ENCODE results near the gene RASA3. TPM values are rescaled to one million over a fixed set of nuclear protein-coding genes. Genes with fewer than 3 reads are reported as not detected.
A peak's percentile ranks its signal among the peaks of the same experiment; 100 is the strongest.

RASA3 gene
- total and polyA plus RNA-seq, 2 of the 4 experiments (the other 2 are of a cell fraction) = 21.0 to 31.4 TPM

GRCh38 chr13:114013952-114014629 is 118.3 kb downstream of the RASA3 start:
- H3K23ac ChIP-seq (ENCODE audit: low read depth, low read length) = no peak overlapping the region
- H3K4ac ChIP-seq (ENCODE audit: low read depth, low read length) = no peak overlapping the region
- CTCF ChIA-PET = no interaction called here
- H3K4me1 ChIP-seq (ENCODE audit: control insufficient read depth, insufficient read depth, low read length) = no peaks in the 10 kb centered on the region
- no peak overlapping the region for H3K4me3 ChIP-seq (ENCODE audit: insufficient read depth, low read depth, low read length)
- intact Hi-C loops (cut with micrococcal nuclease) (no loop called here), in situ Hi-C loops (cut with MboI; ENCODE audit: low sequenced_read_pairs) (no loop called here), dilution Hi-C loops (cut with HindIII; ENCODE audit: low sequenced_read_pairs, unreplicated experiment) (no loop called here)
- peaks cover 5% of the 10 kb centered on the region for H3K9me1 ChIP-seq (ENCODE audit: insufficient read depth, low read length)
- no peak for ATAC-seq (ENCODE audit: low read depth)
- no peak overlapping the region for H4K91ac ChIP-seq (ENCODE audit: insufficient read depth, low read depth, low read length)
- peaks cover 12% of the 10 kb centered on the region for H4K20me1 ChIP-seq (ENCODE audit: insufficient read depth, low read length)
- no peak overlapping the region for H2BK15ac ChIP-seq (ENCODE audit: low read depth, low read length)
- H3K56ac ChIP-seq (ENCODE audit: extremely low read depth, insufficient read depth, low read length) = no peak overlapping the region
- H3K9me3 ChIP-seq (ENCODE audit: control insufficient read depth, insufficient read depth, low read length) = no peaks in the 10 kb centered on the region
- H4K5ac ChIP-seq (ENCODE audit: low read depth, low read length) = no peak overlapping the region
- WGBS, 2 experiments (ENCODE audit: extremely low coverage in 2 of 2, insufficient read length in 1 of 2) = 94 to 100% methylated on average over 2 to 17 of the region's 22 CpGs
- no peak overlapping the region for H2AK9ac ChIP-seq (replicated peaks; ENCODE audit: low read depth, low read length, poor library complexity)
- no peak overlapping the region for H3K18ac ChIP-seq (ENCODE audit: low read depth, low read length)
- BruUV-seq (replicated peaks) = no TSS peak
- H3K14ac ChIP-seq (replicated peaks; ENCODE audit: low read depth, low read length) = no peak overlapping the region
- no peak overlapping the region for H2BK20ac ChIP-seq (ENCODE audit: low read depth, low read length)
- no peak overlapping the region for H3K4me2 ChIP-seq (ENCODE audit: low read depth, low read length)
- no peak overlapping the region for H3K9ac ChIP-seq (ENCODE audit: low read depth, low read length)
- H3K79me1 ChIP-seq (ENCODE audit: low read depth in 1 of 2, low read length in 2 of 2) = peaks cover 24 to 58% of the 10 kb centered on the region in 2 experiments
- no peak for TF ChIP-seq CTCF (conservative IDR thresholded peaks at IDR 0.05; ENCODE audit: low read depth, low read length)
- peak overlapping the region; percentile 33 for H2BK5ac ChIP-seq (ENCODE audit: low read depth, low read length, poor library complexity, severe bottlenecking)
- no peak overlapping the region for H2AFZ ChIP-seq (replicated peaks; ENCODE audit: low read length, poor library complexity)
- no peak overlapping the region for H3K27ac ChIP-seq (ENCODE audit: insufficient read depth, low read length)
- peaks cover 81% of the 10 kb centered on the region for H3K36me3 ChIP-seq (ENCODE audit: control insufficient read depth, insufficient read depth, low read length)
- no peak overlapping the region for H4K8ac ChIP-seq (ENCODE audit: low read depth in 2 of 2, low read length in 2 of 2)
- POLR2A ChIA-PET (ENCODE audit: unreplicated experiment) = interaction anchor here (0.6 kb wide), 1 partner anchor 212 kb away, joined by 3 read pairs; no protein-coding TSS in a partner anchor
- H3K27me3 ChIP-seq (ENCODE audit: control insufficient read depth, insufficient read depth, low read length) = no peaks in the 10 kb centered on the region
- DNase-seq = no peak
- no peak overlapping the region for H2BK120ac ChIP-seq (ENCODE audit: low read depth, low read length)
- H2AK5ac ChIP-seq (ENCODE audit: low read depth, low read length) = no peak overlapping the region; the same call in 1 of the 2 replicates

Data from IMR-90 (cell line).